HUES6 (cell line): ENCODE data around the gene RIMS1.

Source experiments
- H3K27ac ChIP-seq: 2 replicates; pipeline ENCODE4 v1.7.0; 2013; ENCODE audit warnings: low read depth, mild to moderate bottlenecking, low read length, inconsistent platforms
- H3K27me3 ChIP-seq: 2 replicates; pipeline ENCODE4 v1.6.1; 2013; ENCODE audit warnings: low read length; ENCODE audit not compliant: control insufficient read depth, insufficient read depth
- H3K36me3 ChIP-seq: 2 replicates; pipeline ENCODE4 v1.6.1; 2013; ENCODE audit warnings: low read length; ENCODE audit not compliant: control insufficient read depth, insufficient read depth
- H3K4me1 ChIP-seq: 2 replicates; pipeline ENCODE4 v1.6.1; 2013; ENCODE audit warnings: low read length; ENCODE audit not compliant: control insufficient read depth, insufficient read depth
- H3K4me3 ChIP-seq: 2 replicates; pipeline ENCODE4 v1.5.1; 2013; ENCODE audit warnings: low read depth, low read length
- H3K9ac ChIP-seq: one replicate; pipeline ENCODE4 v1.6.1; 2013; ENCODE audit warnings: mild to moderate bottlenecking, low read length
- H3K9me3 ChIP-seq: 2 replicates; pipeline ENCODE4 v1.6.1; 2013; ENCODE audit warnings: low read depth, low read length; ENCODE audit not compliant: control insufficient read depth, insufficient read depth

RIMS1 gene

DNA sequence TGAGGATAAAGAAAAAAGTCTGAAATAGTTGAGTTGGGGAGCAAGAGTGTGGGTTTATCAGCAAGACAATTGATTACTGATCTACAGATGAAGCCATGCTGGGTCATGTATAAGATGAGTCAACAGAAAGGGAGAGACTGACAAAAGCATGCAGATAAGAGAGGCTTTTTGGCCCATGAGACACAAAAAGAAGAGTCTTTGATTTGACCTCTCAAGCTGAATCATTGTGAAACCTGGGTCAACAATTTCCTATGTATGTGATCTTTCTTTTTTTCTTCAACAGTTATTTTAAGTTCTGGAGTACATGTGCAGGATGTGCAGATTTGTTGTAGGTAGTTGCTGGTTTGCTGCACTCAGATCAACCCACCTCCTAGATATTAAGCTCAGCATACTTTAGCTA lies 15.9 kb downstream of the RIMS1 start:
- H3K27me3 ChIP-seq, result no peaks in the 10 kb centered on the region
- H3K4me3 ChIP-seq, result no peak overlapping the region
- H3K9ac ChIP-seq, result no peak overlapping the region
- H3K36me3 ChIP-seq, result no peaks in the 10 kb centered on the region
- H3K27ac ChIP-seq, result no peak overlapping the region
- H3K4me1 ChIP-seq, result no peaks in the 10 kb centered on the region; the same call in 1 of the 2 replicates
- no peaks in the 10 kb centered on the region for H3K9me3 ChIP-seq

DNA sequence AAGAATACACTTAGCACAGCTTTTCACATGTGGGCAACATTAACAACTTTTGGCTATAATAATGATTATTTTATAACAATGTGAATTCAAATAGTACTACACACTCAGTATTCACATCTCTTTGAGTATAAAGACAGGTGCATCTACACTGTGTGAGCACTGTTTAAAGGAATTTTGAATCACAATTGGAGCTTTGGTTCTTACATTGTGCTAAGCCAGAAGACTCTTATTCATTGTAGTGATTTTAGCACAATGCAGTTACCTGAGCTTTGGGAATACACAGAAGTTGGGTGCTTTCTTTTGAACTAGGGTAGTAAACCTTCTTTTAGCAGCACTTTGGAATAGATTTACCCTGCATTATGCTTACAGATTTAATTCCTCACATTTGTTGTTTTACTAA lies 20.5 kb downstream of the RIMS1 start:
- Histone ChIP-seq H3K27me3 (no peaks in the 10 kb centered on the region), H3K36me3 (no peaks in the 10 kb centered on the region), H3K4me1 (no peaks in the 10 kb centered on the region; the same call in 1 of the 2 replicates), H3K4me3 (no peak overlapping the region), H3K9ac (no peak overlapping the region), H3K9me3 (no peaks in the 10 kb centered on the region), H3K27ac (no peak overlapping the region)

- no peaks in the 10 kb centered on the region for H3K36me3 ChIP-seq
- no peaks in the 10 kb centered on the region; the same call in 1 of the 2 replicates for H3K4me1 ChIP-seq
- no peaks in the 10 kb centered on the region for H3K27me3 ChIP-seq
- H3K9ac ChIP-seq, result no peak overlapping the region
- H3K27ac ChIP-seq, result no peak overlapping the region
- H3K4me3 ChIP-seq, result no peak overlapping the region
- H3K9me3 ChIP-seq, result no peaks in the 10 kb centered on the region
These were observed 21.9 kb downstream of the RIMS1 start for GRCh38 chr6:71908162-71908765.

GRCh38 chr6:71913444-71914234 lies 27.3 kb downstream of the RIMS1 start:
- H3K4me1 ChIP-seq, result no peaks in the 10 kb centered on the region; the same call in 1 of the 2 replicates
- no peaks in the 10 kb centered on the region for H3K9me3 ChIP-seq
- H3K9ac ChIP-seq, result no peak overlapping the region
- H3K27ac ChIP-seq, result no peak overlapping the region
- H3K27me3 ChIP-seq, result no peaks in the 10 kb centered on the region
- H3K4me3 ChIP-seq, result no peak overlapping the region
- no peaks in the 10 kb centered on the region for H3K36me3 ChIP-seq

DNA sequence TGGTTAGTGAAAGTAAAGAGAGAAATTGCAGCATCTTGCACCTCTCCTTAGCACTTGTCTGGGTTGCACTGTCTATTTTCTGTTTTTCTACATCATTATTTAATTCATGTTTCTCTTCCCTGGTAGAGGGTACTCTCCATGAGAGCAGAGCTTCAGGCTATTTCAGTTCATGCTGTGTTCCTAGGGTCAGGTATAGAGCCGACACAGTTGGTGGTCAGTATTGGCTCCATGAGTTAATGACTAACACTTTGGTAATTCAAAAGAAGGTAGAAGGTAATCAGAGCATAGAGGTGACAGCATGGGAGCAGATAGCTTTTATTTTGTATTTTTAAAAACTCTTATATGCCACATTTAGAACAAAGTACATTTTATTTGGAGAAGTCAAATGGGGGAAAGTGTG lies 42.7 kb downstream of the RIMS1 start:
- H3K4me1 ChIP-seq, result peaks cover 9% of the 10 kb centered on the region; the same call in 1 of the 2 replicates
- H3K27ac ChIP-seq, result no peak overlapping the region
- no peaks in the 10 kb centered on the region for H3K36me3 ChIP-seq
- no peaks in the 10 kb centered on the region for H3K9me3 ChIP-seq
- no peak overlapping the region for H3K9ac ChIP-seq
- H3K4me3 ChIP-seq, result no peak overlapping the region
- H3K27me3 ChIP-seq, result no peaks in the 10 kb centered on the region

- Histone ChIP-seq H3K36me3 (no peaks in the 10 kb centered on the region), H3K9ac (no peak overlapping the region), H3K27me3 (no peaks in the 10 kb centered on the region), H3K9me3 (peaks cover 5% of the 10 kb centered on the region), H3K4me1 (peaks cover 9% of the 10 kb centered on the region; the same call in 1 of the 2 replicates), H3K27ac (no peak overlapping the region), H3K4me3 (no peak overlapping the region)
These were observed 47.5 kb downstream of the RIMS1 start for GRCh38 chr6:71933881-71934280.

DNA sequence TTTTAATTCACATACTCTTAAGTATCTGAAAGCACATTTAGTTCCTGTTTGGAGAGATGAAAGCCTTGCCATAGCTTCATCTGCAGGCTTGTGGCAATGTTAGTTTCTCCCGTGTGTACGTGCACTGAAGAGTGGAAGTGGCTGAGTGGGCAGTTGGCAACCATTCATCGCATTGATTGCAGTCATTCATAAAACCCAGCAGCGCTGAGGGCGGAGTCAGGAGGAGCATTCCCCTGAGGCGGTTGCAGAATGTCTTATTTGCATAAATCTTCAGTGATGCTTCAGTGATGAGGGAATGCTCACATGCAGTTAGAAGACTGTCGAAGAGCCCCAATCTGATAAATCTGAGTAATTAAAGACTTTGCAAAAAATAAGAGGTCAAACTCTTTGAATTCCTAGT lies 79.1 kb downstream of the RIMS1 start:
- Histone ChIP-seq H3K27ac (no peak overlapping the region), H3K27me3 (no peaks in the 10 kb centered on the region), H3K4me1 (peaks cover 5% of the 10 kb centered on the region; the same call in 1 of the 2 replicates), H3K36me3 (no peaks in the 10 kb centered on the region), H3K9ac (no peak overlapping the region), H3K4me3 (no peak overlapping the region), H3K9me3 (no peaks in the 10 kb centered on the region)

DNA sequence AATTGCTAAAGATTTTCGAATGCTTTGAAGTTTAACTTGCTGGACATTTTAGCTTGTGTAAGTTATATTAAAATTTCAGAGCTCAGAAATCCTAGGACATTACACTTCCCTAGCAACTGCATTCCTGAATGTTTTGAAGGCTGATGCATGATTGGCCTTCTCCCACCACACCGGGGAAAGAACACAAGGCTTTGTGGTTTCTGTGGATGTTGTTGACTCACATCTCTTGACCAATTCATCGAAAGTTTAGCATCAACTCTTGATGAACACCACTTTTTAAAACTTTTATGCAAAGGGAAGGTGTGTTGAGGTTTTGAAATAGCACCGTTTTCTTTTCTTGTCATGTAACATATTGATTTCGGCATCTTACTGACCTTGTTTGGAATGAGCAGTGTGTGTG lies 81.1 kb downstream of the RIMS1 start:
- Histone ChIP-seq H3K9ac (no peak overlapping the region), H3K4me1 (peaks cover 5% of the 10 kb centered on the region; the same call in 1 of the 2 replicates), H3K9me3 (no peaks in the 10 kb centered on the region), H3K27me3 (no peaks in the 10 kb centered on the region), H3K36me3 (no peaks in the 10 kb centered on the region), H3K4me3 (no peak overlapping the region), H3K27ac (no peak overlapping the region)

DNA sequence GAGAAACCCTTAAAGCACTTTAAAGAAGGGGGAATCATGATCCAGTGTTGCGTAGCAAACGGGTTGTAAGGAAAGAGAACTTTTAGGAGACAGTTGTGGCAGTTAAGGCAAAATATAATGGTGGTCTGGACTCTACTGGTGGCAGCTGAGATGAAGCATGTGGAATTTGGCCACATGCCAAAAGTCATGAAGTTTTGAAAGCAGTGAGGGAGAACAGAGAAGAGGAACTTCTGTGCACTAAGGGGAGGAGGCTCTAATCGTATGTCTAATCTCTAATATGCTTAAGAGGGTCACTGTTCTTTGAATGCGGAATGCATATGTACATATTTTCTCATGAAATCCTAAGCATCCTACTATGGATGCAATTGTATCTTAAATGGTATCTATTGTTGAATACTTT lies 91.5 kb downstream of the RIMS1 start:
- Histone ChIP-seq H3K27ac (no peak overlapping the region), H3K4me1 (no peaks in the 10 kb centered on the region), H3K4me3 (no peak overlapping the region), H3K9ac (no peak overlapping the region), H3K27me3 (no peaks in the 10 kb centered on the region), H3K9me3 (no peaks in the 10 kb centered on the region), H3K36me3 (no peaks in the 10 kb centered on the region)

DNA sequence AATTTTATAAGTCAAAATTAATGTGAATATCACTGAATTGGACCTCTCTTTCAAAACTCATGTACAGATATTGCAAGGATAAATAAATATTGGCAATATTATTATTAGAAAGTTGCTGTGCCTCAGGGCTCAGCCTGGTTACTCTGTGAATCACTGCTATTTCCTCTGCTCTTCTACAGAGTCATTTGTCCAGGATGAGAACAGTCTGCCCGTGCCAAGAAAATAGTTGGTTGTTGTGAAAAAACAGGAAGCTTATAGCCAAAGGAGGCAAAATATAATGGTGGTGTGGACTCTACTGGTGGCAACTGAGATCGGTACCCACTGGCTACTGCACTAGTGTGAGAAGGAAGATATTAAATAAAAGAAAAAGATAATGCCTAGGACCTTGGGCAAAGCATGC lies 93.6 kb downstream of the RIMS1 start:
- H3K9ac ChIP-seq, result no peak overlapping the region
- no peak overlapping the region for H3K4me3 ChIP-seq
- H3K4me1 ChIP-seq, result no peaks in the 10 kb centered on the region
- H3K9me3 ChIP-seq, result no peaks in the 10 kb centered on the region
- no peak overlapping the region for H3K27ac ChIP-seq
- no peaks in the 10 kb centered on the region for H3K27me3 ChIP-seq
- no peaks in the 10 kb centered on the region for H3K36me3 ChIP-seq

- no peaks in the 10 kb centered on the region for H3K27me3 ChIP-seq
- H3K9me3 ChIP-seq, result no peaks in the 10 kb centered on the region
- no peak overlapping the region for H3K27ac ChIP-seq
- H3K9ac ChIP-seq, result no peak overlapping the region
- no peaks in the 10 kb centered on the region for H3K4me1 ChIP-seq
- H3K36me3 ChIP-seq, result no peaks in the 10 kb centered on the region
- no peak overlapping the region for H3K4me3 ChIP-seq
These were observed 96.0 kb downstream of the RIMS1 start for GRCh38 chr6:71982389-71982788.
